HEK293 (cell line): ENCODE measurements around the gene ITGA3.

Source experiments
- CTCF ChIA-PET: fragments of 350-600 bp; formaldehyde crosslinking; extraction: SDS; loops from one replicate; lab custom pipeline; 2021; ENCODE audit warnings: antibody characterized with exemption; lab: Yijun Ruan, JAX
- POLR2A ChIA-PET: fragments of 300-600 bp; formaldehyde crosslinking; extraction: SDS; loops from one replicate; lab custom pipeline; 2020; ENCODE audit warnings: antibody characterized with exemption, inconsistent platforms; lab: Yijun Ruan, JAX
- H3K27ac ChIP-seq: fragments of 200-500 bp; sonication (Bioruptor generic); 2 replicates; pipeline ENCODE4 v1.5.1; 2014; ENCODE audit warnings: low read depth, low read length, control low read depth, inconsistent platforms; ENCODE audit errors: extremely low read depth
- H3K36me3 ChIP-seq, 2 experiments: fragments of 200-500 bp in 1 of 2; sonication (Bioruptor generic) in 1 of 2; 1 replicate in 1 of 2; 2 replicates in 1 of 2; pipeline ENCODE4 v1.5.1; 2014 to 2017; ENCODE audit warnings: inconsistent platforms in 2 of 2, low read length in 2 of 2; ENCODE audit not compliant: control insufficient read depth in 2 of 2, insufficient read depth in 1 of 2
- H3K4me1 ChIP-seq: fragments of 200-500 bp; sonication (Bioruptor generic); 2 replicates; pipeline ENCODE4 v1.5.1; 2014; ENCODE audit warnings: mild to moderate bottlenecking, low read length, inconsistent platforms; ENCODE audit not compliant: control insufficient read depth, insufficient read depth
- H3K4me3 ChIP-seq: 2 replicates; pipeline ENCODE4 v1.5.1; 2011; ENCODE audit warnings: low read depth, mild to moderate bottlenecking, control low read depth, low read length, moderate library complexity
- H3K9me3 ChIP-seq: fragments of 200-500 bp; sonication (Bioruptor generic); 2 replicates; pipeline ENCODE4 v1.5.1; 2014; ENCODE audit warnings: low read depth, low read length, inconsistent platforms; ENCODE audit not compliant: control insufficient read depth, insufficient read depth
- KLF7 ChIP-seq: fragments of 450-650 bp; formaldehyde crosslinking; IDR thresholded peaks from 2 replicates; pipeline ENCODE4 v1.5.1; 2016; ENCODE audit warnings: missing biosample characterization, missing genetic modification characterization, borderline replicate concordance
- KLF9 ChIP-seq: fragments of 450-650 bp; formaldehyde crosslinking; IDR thresholded peaks from 2 replicates; pipeline ENCODE4 v1.5.1; 2016; ENCODE audit warnings: missing biosample characterization, missing genetic modification characterization, low read depth
- MEIS1 ChIP-seq: sonication (generic); formaldehyde crosslinking; IDR thresholded peaks from 2 replicates; pipeline ENCODE4 v1.8.1; 2022; ENCODE audit warnings: missing genetic modification reagents, mild to moderate bottlenecking, borderline replicate concordance
- MYNN ChIP-seq: fragments of 450-650 bp; formaldehyde crosslinking; IDR thresholded peaks from 2 replicates; pipeline ENCODE4 v1.5.1; 2016; ENCODE audit warnings: missing biosample characterization, missing genetic modification characterization, borderline replicate concordance
- MZF1 ChIP-seq: fragments of 450-650 bp; formaldehyde crosslinking; IDR thresholded peaks from 2 replicates; pipeline ENCODE4 v1.5.1; 2017; ENCODE audit warnings: missing biosample characterization, missing genetic modification characterization, borderline replicate concordance
- RBAK ChIP-seq: fragments of 450-650 bp; formaldehyde crosslinking; IDR thresholded peaks from 2 replicates; pipeline ENCODE4 v1.5.1; 2016; ENCODE audit warnings: missing biosample characterization, missing genetic modification characterization
- YY2 ChIP-seq: fragments of 450-650 bp; formaldehyde crosslinking; IDR thresholded peaks from 2 replicates; pipeline ENCODE4 v1.5.1; 2016; ENCODE audit warnings: missing biosample characterization, missing genetic modification characterization
- ZNF114 ChIP-seq: fragments of 450-650 bp; formaldehyde crosslinking; IDR thresholded peaks from 2 replicates; pipeline ENCODE4 v1.5.0; 2017; ENCODE audit warnings: missing biosample characterization, missing genetic modification characterization
- ZNF121 ChIP-seq: fragments of 450-650 bp; formaldehyde crosslinking; IDR thresholded peaks from 2 replicates; pipeline ENCODE4 v1.5.1; 2016; ENCODE audit warnings: missing biosample characterization, missing genetic modification characterization
- ZNF169 ChIP-seq: fragments of 450-650 bp; formaldehyde crosslinking; IDR thresholded peaks from 2 replicates; pipeline ENCODE4 v1.5.1; 2016; ENCODE audit warnings: missing biosample characterization, missing genetic modification characterization
- ZNF175 ChIP-seq: fragments of 450-650 bp; formaldehyde crosslinking; IDR thresholded peaks from 2 replicates; pipeline ENCODE4 v1.5.1; 2016; ENCODE audit warnings: missing biosample characterization, missing genetic modification characterization
- ZNF341 ChIP-seq: fragments of 450-650 bp; formaldehyde crosslinking; IDR thresholded peaks from 2 replicates; pipeline ENCODE4; 2016; ENCODE audit warnings: low read depth, missing biosample characterization, missing genetic modification characterization
- ZNF350 ChIP-seq: fragments of 450-650 bp; formaldehyde crosslinking; IDR thresholded peaks from 2 replicates; pipeline ENCODE4 v1.5.0; 2017; ENCODE audit warnings: missing biosample characterization, mild to moderate bottlenecking, missing genetic modification characterization
- ZNF501 ChIP-seq: fragments of 450-650 bp; formaldehyde crosslinking; IDR thresholded peaks from 2 replicates; pipeline ENCODE4 v1.5.1; 2016; ENCODE audit warnings: missing biosample characterization, missing genetic modification characterization
- ZNF544 ChIP-seq: fragments of 450-650 bp; formaldehyde crosslinking; IDR thresholded peaks from 2 replicates; pipeline ENCODE4 v1.5.0; 2017; ENCODE audit warnings: missing biosample characterization, missing genetic modification characterization
- ZNF558 ChIP-seq: fragments of 450-650 bp; formaldehyde crosslinking; IDR thresholded peaks from 2 replicates; pipeline ENCODE4 v1.5.1; 2016; ENCODE audit warnings: missing biosample characterization, missing genetic modification characterization
- ZNF626 ChIP-seq: fragments of 450-650 bp; sonication (Bioruptor Pico); formaldehyde crosslinking; IDR thresholded peaks from 2 replicates; pipeline ENCODE4 v1.5.1; 2018; ENCODE audit warnings: missing biosample characterization, missing genetic modification characterization, inconsistent platforms
- ZNF677 ChIP-seq: fragments of 450-650 bp; IDR thresholded peaks from 2 replicates; pipeline ENCODE4 v1.5.0; 2018; ENCODE audit warnings: missing biosample characterization, mild to moderate bottlenecking, missing genetic modification characterization, moderate library complexity
- ZNF747 ChIP-seq: fragments of 450-650 bp; formaldehyde crosslinking; IDR thresholded peaks from 2 replicates; pipeline ENCODE4 v1.5.1; 2016; ENCODE audit warnings: missing biosample characterization, missing genetic modification characterization
- ZSCAN16 ChIP-seq: fragments of 450-650 bp; formaldehyde crosslinking; IDR thresholded peaks from 2 replicates; pipeline ENCODE4 v1.5.1; 2016; ENCODE audit warnings: missing biosample characterization, missing genetic modification characterization
- TF ChIP-seq, protein P1 (sequence below): fragments of 450-650 bp; formaldehyde crosslinking; IDR thresholded peaks from 2 replicates; pipeline ENCODE4 v1.5.1; 2017; ENCODE audit warnings: missing biosample characterization, missing genetic modification characterization
- TF ChIP-seq, protein P2 (sequence below): fragments of 450-650 bp; formaldehyde crosslinking; IDR thresholded peaks from 2 replicates; pipeline ENCODE4 v1.5.0; 2017; ENCODE audit warnings: missing biosample characterization, missing genetic modification characterization, borderline replicate concordance
- TF ChIP-seq, protein P3 (sequence below): fragments of 450-650 bp; formaldehyde crosslinking; conservative IDR thresholded peaks from 2 replicates; pipeline ENCODE4 v1.5.1; 2016; ENCODE audit warnings: low read depth, missing biosample characterization, missing genetic modification characterization

The ITGA3 gene

DNA sequence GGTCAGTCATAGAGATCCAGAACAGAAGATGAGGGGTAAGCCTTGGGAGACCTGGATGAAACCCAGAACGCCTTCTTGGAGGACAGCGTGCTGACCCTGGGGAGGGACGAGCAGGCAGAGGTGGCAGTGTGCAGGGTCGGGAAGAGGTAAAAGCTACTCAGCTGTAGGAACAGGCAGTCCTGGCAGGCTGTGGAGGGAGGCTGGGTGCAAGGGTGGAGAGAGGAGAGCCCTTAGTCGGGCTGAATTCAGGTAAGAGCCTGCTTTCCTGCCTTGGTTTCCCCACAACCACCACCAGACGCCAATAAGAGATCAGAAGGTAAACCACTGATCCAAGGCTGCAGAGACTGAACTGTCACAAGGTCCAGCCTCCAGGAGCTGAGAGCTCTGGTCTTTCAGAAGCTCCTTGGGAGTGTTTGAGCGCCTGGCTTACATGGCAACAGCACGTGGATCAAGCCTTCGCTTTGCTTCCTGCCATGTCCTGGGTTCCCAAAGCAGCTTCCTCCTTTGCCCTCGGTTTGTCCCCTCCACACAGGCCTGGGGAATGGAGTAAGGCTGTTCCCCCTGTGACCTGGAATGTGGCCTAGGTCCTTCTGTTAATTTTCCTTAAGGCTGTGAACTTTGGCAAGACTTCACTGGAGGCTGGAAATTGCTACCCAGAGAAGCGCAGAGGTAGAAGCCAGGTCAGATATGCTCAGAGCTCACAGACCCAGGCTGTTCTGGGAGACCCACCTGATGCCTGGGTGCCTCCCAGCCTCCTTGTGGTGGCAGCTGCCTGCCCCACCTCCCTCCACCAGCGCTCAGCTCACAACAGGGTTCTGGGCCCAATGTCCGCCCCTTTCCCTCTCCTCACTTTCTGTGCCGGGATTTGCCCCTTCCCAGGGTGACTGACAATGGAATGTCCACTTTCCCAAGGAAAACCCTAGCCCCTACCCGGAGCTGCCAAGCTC is 35.3 kb downstream of the ITGA3 start:
- CTCF ChIA-PET, result interaction anchor here (0.5 to 5.3 kb wide), 12 partner anchors 10 to 206 kb away, joined by 3 to 101 read pairs (median 5); no protein-coding TSS in a partner anchor
- no peaks in the 10 kb centered on the region for H3K9me3 ChIP-seq
- no peak overlapping the region for H3K4me3 ChIP-seq
- no peak for TF ChIP-seq MZF1 (tag by site-specific recombination)
- TF ChIP-seq ZNF341 (tag by site-specific recombination), result peak; percentile 31
- TF ChIP-seq, all 188 proteins: peak for 1
- POLR2A ChIA-PET, result no interaction called here
- peaks cover 0 to 5% of the 10 kb centered on the region in 2 experiments; a peak in 1 of 3 replicates for H3K36me3 ChIP-seq
- H3K4me1 ChIP-seq, result 0 out of 2 replicates have a peak, but pooled peaks cover 2% of the 10 kb centered on the region
- no peak overlapping the region for H3K27ac ChIP-seq

DNA sequence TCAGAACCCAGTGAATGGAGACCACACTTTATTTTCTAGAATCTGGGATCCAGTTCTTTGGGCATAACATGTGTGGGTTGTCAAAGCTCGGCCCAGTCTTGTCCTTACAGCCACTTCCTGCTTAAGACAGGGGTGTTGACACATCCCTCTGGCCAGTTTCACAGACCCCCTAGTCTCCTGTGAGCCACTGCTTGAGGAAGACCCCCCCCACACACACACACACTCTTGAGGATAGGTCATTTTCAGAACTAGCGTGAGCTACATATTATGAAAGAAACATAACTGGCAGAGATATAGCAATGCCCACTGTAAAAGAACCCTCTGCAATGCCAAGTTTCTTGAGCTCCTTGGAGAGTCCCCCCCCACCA is 36.0 kb downstream of the ITGA3 start:
- TF ChIP-seq MEIS1 (CRISPR knock-in tag), result no peak
- TF ChIP-seq ZNF121 (tag by site-specific recombination), result no peak
- TF ChIP-seq, protein P1, sequence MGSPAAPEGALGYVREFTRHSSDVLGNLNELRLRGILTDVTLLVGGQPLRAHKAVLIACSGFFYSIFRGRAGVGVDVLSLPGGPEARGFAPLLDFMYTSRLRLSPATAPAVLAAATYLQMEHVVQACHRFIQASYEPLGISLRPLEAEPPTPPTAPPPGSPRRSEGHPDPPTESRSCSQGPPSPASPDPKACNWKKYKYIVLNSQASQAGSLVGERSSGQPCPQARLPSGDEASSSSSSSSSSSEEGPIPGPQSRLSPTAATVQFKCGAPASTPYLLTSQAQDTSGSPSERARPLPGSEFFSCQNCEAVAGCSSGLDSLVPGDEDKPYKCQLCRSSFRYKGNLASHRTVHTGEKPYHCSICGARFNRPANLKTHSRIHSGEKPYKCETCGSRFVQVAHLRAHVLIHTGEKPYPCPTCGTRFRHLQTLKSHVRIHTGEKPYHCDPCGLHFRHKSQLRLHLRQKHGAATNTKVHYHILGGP (tag by site-specific recombination), result no peak
- TF ChIP-seq ZNF677, result no peak
- TF ChIP-seq KLF7, result no peak
- ChIA-PET POLR2A (no interaction called here), CTCF (interaction anchor here (0.5 to 5.3 kb wide), 15 partner anchors 9 to 231 kb away, joined by 3 to 101 read pairs (median 5); no protein-coding TSS in a partner anchor)
- Histone ChIP-seq H3K9me3 (no peaks in the 10 kb centered on the region), H3K4me3 (no peak overlapping the region), H3K4me1 (0 out of 2 replicates have a peak, but pooled peaks cover 2% of the 10 kb centered on the region), H3K27ac (no peak overlapping the region), H3K36me3 (peaks cover 0 to 5% of the 10 kb centered on the region in 2 experiments; a peak in 1 of 3 replicates)

DNA sequence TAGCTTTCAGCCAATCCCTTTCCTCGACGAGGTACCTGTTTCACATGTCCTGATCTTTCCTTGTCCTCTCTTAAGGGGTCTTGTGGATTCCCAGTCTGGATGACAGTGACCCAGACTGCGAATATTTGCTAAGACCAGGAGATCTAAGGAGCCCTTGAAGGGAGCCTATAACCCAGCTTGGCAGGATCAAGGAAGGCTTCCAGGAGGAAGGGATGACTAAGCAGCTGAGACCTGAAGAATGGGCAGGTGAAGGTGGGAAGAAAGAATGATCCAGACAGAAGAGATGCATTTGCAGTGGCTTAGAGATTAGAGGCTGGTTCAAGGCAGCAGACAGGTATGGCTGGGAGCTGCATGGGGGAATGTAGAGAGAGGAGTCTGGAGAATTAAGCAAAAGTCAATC is 37.3 kb downstream of the ITGA3 start:
- POLR2A ChIA-PET, result interaction anchor here (0.6 to 2.3 kb wide), 3 partner anchors 37 to 85 kb away, joined by 5 to 10 read pairs (median 6); partner anchors contain the start of gene ITGA3
- Histone ChIP-seq H3K36me3 (peaks cover 0 to 18% of the 10 kb centered on the region in 2 experiments; a peak in 1 of 3 replicates), H3K4me3 (no peak overlapping the region), H3K27ac (no peak overlapping the region), H3K9me3 (no peaks in the 10 kb centered on the region), H3K4me1 (0 out of 2 replicates have a peak, but pooled peaks cover 2% of the 10 kb centered on the region)
- TF ChIP-seq ZNF114 (tag by site-specific recombination) (no peak), ZNF175 (tag by site-specific recombination) (no peak), YY2 (tag by site-specific recombination) (no peak), KLF9 (tag by site-specific recombination) (no peak), ZNF747 (no peak), ZNF350 (tag by site-specific recombination) (no peak), RBAK (tag by site-specific recombination) (no peak), ZNF169 (tag by site-specific recombination) (no peak), ZSCAN16 (tag by site-specific recombination) (no peak), ZNF501 (tag by site-specific recombination) (no peak), MYNN (tag by site-specific recombination) (no peak), ZNF626 (tag by site-specific recombination) (no peak), ZNF558 (tag by site-specific recombination) (no peak), KLF7 (no peak), ZNF544 (no peak)
- TF ChIP-seq, protein P2, sequence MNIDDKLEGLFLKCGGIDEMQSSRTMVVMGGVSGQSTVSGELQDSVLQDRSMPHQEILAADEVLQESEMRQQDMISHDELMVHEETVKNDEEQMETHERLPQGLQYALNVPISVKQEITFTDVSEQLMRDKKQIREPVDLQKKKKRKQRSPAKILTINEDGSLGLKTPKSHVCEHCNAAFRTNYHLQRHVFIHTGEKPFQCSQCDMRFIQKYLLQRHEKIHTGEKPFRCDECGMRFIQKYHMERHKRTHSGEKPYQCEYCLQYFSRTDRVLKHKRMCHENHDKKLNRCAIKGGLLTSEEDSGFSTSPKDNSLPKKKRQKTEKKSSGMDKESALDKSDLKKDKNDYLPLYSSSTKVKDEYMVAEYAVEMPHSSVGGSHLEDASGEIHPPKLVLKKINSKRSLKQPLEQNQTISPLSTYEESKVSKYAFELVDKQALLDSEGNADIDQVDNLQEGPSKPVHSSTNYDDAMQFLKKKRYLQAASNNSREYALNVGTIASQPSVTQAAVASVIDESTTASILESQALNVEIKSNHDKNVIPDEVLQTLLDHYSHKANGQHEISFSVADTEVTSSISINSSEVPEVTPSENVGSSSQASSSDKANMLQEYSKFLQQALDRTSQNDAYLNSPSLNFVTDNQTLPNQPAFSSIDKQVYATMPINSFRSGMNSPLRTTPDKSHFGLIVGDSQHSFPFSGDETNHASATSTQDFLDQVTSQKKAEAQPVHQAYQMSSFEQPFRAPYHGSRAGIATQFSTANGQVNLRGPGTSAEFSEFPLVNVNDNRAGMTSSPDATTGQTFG (tag by site-specific recombination), result no peak
- TF ChIP-seq, protein P3, sequence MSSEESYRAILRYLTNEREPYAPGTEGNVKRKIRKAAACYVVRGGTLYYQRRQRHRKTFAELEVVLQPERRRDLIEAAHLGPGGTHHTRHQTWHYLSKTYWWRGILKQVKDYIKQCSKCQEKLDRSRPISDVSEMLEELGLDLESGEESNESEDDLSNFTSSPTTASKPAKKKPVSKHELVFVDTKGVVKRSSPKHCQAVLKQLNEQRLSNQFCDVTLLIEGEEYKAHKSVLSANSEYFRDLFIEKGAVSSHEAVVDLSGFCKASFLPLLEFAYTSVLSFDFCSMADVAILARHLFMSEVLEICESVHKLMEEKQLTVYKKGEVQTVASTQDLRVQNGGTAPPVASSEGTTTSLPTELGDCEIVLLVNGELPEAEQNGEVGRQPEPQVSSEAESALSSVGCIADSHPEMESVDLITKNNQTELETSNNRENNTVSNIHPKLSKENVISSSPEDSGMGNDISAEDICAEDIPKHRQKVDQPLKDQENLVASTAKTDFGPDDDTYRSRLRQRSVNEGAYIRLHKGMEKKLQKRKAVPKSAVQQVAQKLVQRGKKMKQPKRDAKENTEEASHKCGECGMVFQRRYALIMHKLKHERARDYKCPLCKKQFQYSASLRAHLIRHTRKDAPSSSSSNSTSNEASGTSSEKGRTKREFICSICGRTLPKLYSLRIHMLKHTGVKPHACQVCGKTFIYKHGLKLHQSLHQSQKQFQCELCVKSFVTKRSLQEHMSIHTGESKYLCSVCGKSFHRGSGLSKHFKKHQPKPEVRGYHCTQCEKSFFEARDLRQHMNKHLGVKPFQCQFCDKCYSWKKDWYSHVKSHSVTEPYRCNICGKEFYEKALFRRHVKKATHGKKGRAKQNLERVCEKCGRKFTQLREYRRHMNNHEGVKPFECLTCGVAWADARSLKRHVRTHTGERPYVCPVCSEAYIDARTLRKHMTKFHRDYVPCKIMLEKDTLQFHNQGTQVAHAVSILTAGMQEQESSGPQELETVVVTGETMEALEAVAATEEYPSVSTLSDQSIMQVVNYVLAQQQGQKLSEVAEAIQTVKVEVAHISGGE (tag by site-specific recombination), result no peak
- CTCF ChIA-PET, result interaction anchor here (0.6 to 5.3 kb wide), 33 partner anchors 9 to 386 kb away, joined by 3 to 101 read pairs (median 6); partner anchors contain the start of gene PPP1R9B
